A549 (cell line): ENCODE results near the gene ANO6. TPM values are rescaled to one million over a fixed set of nuclear protein-coding genes. Genes with fewer than 3 reads are reported as not detected.
"Not testable (repeated sequence)": the region's sequence is repeated elsewhere in the genome, so short reads cannot be mapped to it uniquely, and the experiment has no call there.

ENCODE experiments used
- ATAC-seq, 2 experiments: fragments of 200-7000 bp in 1 of 2; fragments of >200 bp in 1 of 2; cut with Nextera tagmentation in 1 of 2; cut with Tn5 transposase in 1 of 2; 3 replicates each; pipeline versions ENCODE4 v1.8.0 to v1.9.1; 2018 to 2020; ENCODE audit warnings: mild to moderate bottlenecking in 1 of 2, moderate library complexity in 1 of 2
- CTCF ChIA-PET: fragments of 300-600 bp; sonication (Branson Sonifier 250); formaldehyde crosslinking; extraction: SDS; loops from one replicate; lab custom pipeline; 2021; ENCODE audit warnings: antibody characterized with exemption, inconsistent platforms; lab: Yijun Ruan, JAX
- POLR2A ChIA-PET: fragments of 350-600 bp; formaldehyde crosslinking; extraction: SDS; loops from one replicate; lab custom pipeline; 2021; ENCODE audit warnings: antibody characterized with exemption, inconsistent platforms; lab: Yijun Ruan, JAX
- DNase-seq, 2 experiments: peaks; one replicate each; pipeline versions ENCODE4 v3.0.0 to v3.0.0-alpha.2; 2011 to 2016; ENCODE audit warnings: low read depth in 1 of 2, low spot score in 1 of 2
- FAIRE-seq: peaks from 2 replicates; lab custom pipeline; 2011; peaks lifted over from hg19 to GRCh38; lab: Jason Lieb, UNC
- H3K27ac ChIP-seq, 2 experiments: fragments of >200 bp; sonication (Bioruptor Twin); formaldehyde crosslinking; 3 replicates each; pipeline ENCODE4 v1.5.1; 2016 to 2017
- H3K4me1 ChIP-seq: fragments of >200 bp; sonication (Bioruptor Twin); formaldehyde crosslinking; 3 replicates; pipeline ENCODE4 v1.6.1; 2016
- H3K4me2 ChIP-seq: fragments of >200 bp; sonication (Bioruptor Twin); formaldehyde crosslinking; 3 replicates; pipeline ENCODE4 v1.6.1; 2016
- H3K4me3 ChIP-seq: fragments of >200 bp; sonication (Bioruptor Twin); formaldehyde crosslinking; 3 replicates; pipeline ENCODE4 v1.5.1; 2016
- H3K9me3 ChIP-seq: fragments of >200 bp; sonication (Bioruptor Twin); formaldehyde crosslinking; 3 replicates; pipeline ENCODE4 v1.6.1; 2016
- ATOH8 ChIP-seq: fragments of 250-450 bp; sonication (Bioruptor Pico); IDR thresholded peaks from 2 replicates; pipeline ENCODE4 v1.5.0; 2020; ENCODE audit warnings: low read depth, mild to moderate bottlenecking, moderate library complexity
- CBX8 ChIP-seq: fragments of 200-600 bp; sonication (generic); IDR thresholded peaks from 2 replicates; pipeline ENCODE4 v1.6.1; 2016
- CEBPB ChIP-seq, 2 experiments: fragments of >200 bp in 1 of 2; sonication (Bioruptor Twin) in 1 of 2; formaldehyde crosslinking in 1 of 2; IDR thresholded peaks; 2 replicates each; pipeline ENCODE4 v1.6.1; 2012 to 2016
- E2F6 ChIP-seq: IDR thresholded peaks from 2 replicates; pipeline ENCODE4 v1.6.1; 2012; ENCODE audit warnings: low read depth, borderline replicate concordance
- EHF ChIP-seq: fragments of 250-450 bp; sonication (Bioruptor Pico); IDR thresholded peaks from 2 replicates; pipeline ENCODE4 v1.5.0; 2020; ENCODE audit warnings: mild to moderate bottlenecking
- EHMT2 ChIP-seq: fragments of 200-600 bp; sonication (generic); IDR thresholded peaks from 2 replicates; pipeline ENCODE4 v1.6.1; 2016; ENCODE audit warnings: antibody characterized with exemption, low read depth, mild to moderate bottlenecking, moderate library complexity
- ELK1 ChIP-seq: fragments of 150-350 bp; IDR thresholded peaks from 2 replicates; pipeline ENCODE4 v1.6.1; 2014; ENCODE audit warnings: low read depth, mild to moderate bottlenecking, low read length
- FOSL2 ChIP-seq, 2 experiments: fragments of 450-650 bp in 1 of 2; fragments of >200 bp in 1 of 2; sonication (Bioruptor Twin) in 1 of 2; formaldehyde crosslinking; IDR thresholded peaks; 2 replicates each; pipeline versions ENCODE4 v1.5.0 to v1.6.1; 2016 to 2020; ENCODE audit warnings: mild to moderate bottlenecking in 1 of 2, moderate library complexity in 1 of 2
- GATA3 ChIP-seq: IDR thresholded peaks from 2 replicates; pipeline ENCODE4 v1.6.1; 2012; ENCODE audit warnings: borderline replicate concordance
- HDAC2 ChIP-seq: fragments of 200-600 bp; sonication (generic); IDR thresholded peaks from 2 replicates; pipeline ENCODE4 v1.6.1; 2016
- HES2 ChIP-seq: fragments of >200 bp; sonication (Bioruptor Twin); formaldehyde crosslinking; IDR thresholded peaks from 2 replicates; pipeline ENCODE4 v1.6.1; 2016
- HOXB5 ChIP-seq: fragments of 250-450 bp; sonication (Bioruptor Pico); IDR thresholded peaks from 2 replicates; pipeline ENCODE4 v1.5.0; 2020; ENCODE audit warnings: mild to moderate bottlenecking, moderate library complexity
- JUN ChIP-seq, 2 experiments: fragments of >200 bp; sonication (Bioruptor Twin); formaldehyde crosslinking; IDR thresholded peaks; 2 replicates in 1 of 2; 3 replicates in 1 of 2; pipeline ENCODE4 v1.6.1; 2016 to 2017
- JUNB ChIP-seq: fragments of >200 bp; sonication (Bioruptor Twin); formaldehyde crosslinking; IDR thresholded peaks from 2 replicates; pipeline ENCODE4 v1.6.1; 2016
- KDM1A ChIP-seq: fragments of 200-600 bp; sonication (generic); IDR thresholded peaks from 2 replicates; pipeline ENCODE4 v1.6.1; 2016; ENCODE audit warnings: low read depth, mild to moderate bottlenecking
- KDM5A ChIP-seq: fragments of 200-600 bp; sonication (generic); IDR thresholded peaks from 2 replicates; pipeline ENCODE4 v1.6.1; 2016; ENCODE audit warnings: antibody characterized with exemption, mild to moderate bottlenecking
- MAZ ChIP-seq: fragments of 150-350 bp; IDR thresholded peaks from 2 replicates; pipeline ENCODE4 v1.6.1; 2014; ENCODE audit warnings: antibody characterized with exemption, low read depth, low read length, borderline replicate concordance
- MYC ChIP-seq: IDR thresholded peaks from 2 replicates; pipeline ENCODE4 v1.6.1; 2012; ENCODE audit warnings: mild to moderate bottlenecking, inconsistent platforms, low read length, improper control_type of control experiment, borderline replicate concordance
- NFE2L2 ChIP-seq: fragments of 150-350 bp; conservative IDR thresholded peaks from 2 replicates; pipeline ENCODE4 v1.6.1; 2014; ENCODE audit warnings: low read length
- NPAS2 ChIP-seq: fragments of 250-450 bp; sonication (Bioruptor Pico); IDR thresholded peaks from 2 replicates; pipeline ENCODE4 v1.8.0; 2022; ENCODE audit warnings: mild to moderate bottlenecking, moderate library complexity, borderline replicate concordance
- PHF8 ChIP-seq: fragments of 200-600 bp; sonication (generic); IDR thresholded peaks from 2 replicates; pipeline ENCODE4 v1.6.1; 2016; ENCODE audit warnings: low read depth, mild to moderate bottlenecking, antibody characterized with exemption, moderate library complexity, borderline replicate concordance
- RAD21 ChIP-seq, 2 experiments: fragments of >200 bp in 1 of 2; sonication (Bioruptor Twin) in 1 of 2; formaldehyde crosslinking in 1 of 2; IDR thresholded peaks in 1 of 2; conservative IDR thresholded peaks in 1 of 2; 2 replicates in 1 of 2; 3 replicates in 1 of 2; pipeline ENCODE4 v1.6.1; 2012 to 2018; ENCODE audit warnings: inconsistent platforms in 1 of 2
- TFCP2L1 ChIP-seq: fragments of 250-450 bp; sonication (Bioruptor Pico); IDR thresholded peaks from 2 replicates; pipeline ENCODE4 v1.5.0; 2021; ENCODE audit warnings: mild to moderate bottlenecking
- USF2 ChIP-seq: fragments of 450-650 bp; IDR thresholded peaks from 2 replicates; pipeline ENCODE4 v1.6.1; 2014; ENCODE audit warnings: antibody characterized with exemption
- ZSCAN20 ChIP-seq: fragments of 250-450 bp; sonication (Bioruptor Pico); IDR thresholded peaks from 2 replicates; pipeline ENCODE4 v1.8.0; 2022; ENCODE audit warnings: mild to moderate bottlenecking, moderate library complexity
- WGBS: methylation state at CpG from one replicate; pipeline ENCODE4 v1.1.6; 2017; ENCODE audit errors: missing lambda C conversion rate; 5-methylcytosine and 5-hydroxymethylcytosine counted together
- polyA plus RNA-seq, 4 experiments: library from polyadenylated mRNA; depleted of rRNA in 3 of 4; stranded (reverse); fragments of >200 nt; fragmentation: RNase III in 1 of 4; extraction: RNeasy Plus Mini Kit Qiagen cat#74134 plus additional on column Dnase treatment in 1 of 4; gene quantifications; 2 replicates in 3 of 4; 3 replicates in 1 of 4; pipeline ENCODE4 v1.2.3, GENCODE V29; 2011 to 2017

The ANO6 gene
- polyA plus RNA-seq, 2 of the 4 experiments (the other 2 are of a cell fraction): 41.7 to 80.0 TPM

- TF ChIP-seq PHF8: no peak
- TF ChIP-seq KDM5A: no peak
- no peak for TF ChIP-seq USF2
- TF ChIP-seq CEBPB (IDR thresholded peaks at IDR 0.05): 0 out of 4 replicates have a peak, but pooled peaks of 1 of the 2 experiments have one; percentile 11
- no peak for TF ChIP-seq NPAS2
- no peak for TF ChIP-seq E2F6
- TF ChIP-seq JUN (IDR thresholded peaks at IDR 0.05): no peak
- TF ChIP-seq ZSCAN20: no peak
- no peak for TF ChIP-seq CBX8
- no peak for TF ChIP-seq TFCP2L1
- no peak for TF ChIP-seq HDAC2
- no peak for TF ChIP-seq MAZ
- TF ChIP-seq ELK1: no peak
- TF ChIP-seq FOSL2 (IDR thresholded peaks at IDR 0.05): no peak
- TF ChIP-seq FOSL2 (CRISPR knock-in tag; IDR thresholded peaks at IDR 0.05): peak; percentile 48
- no peak for TF ChIP-seq HOXB5 (CRISPR knock-in tag)
- no peak for TF ChIP-seq JUNB
- no peak for TF ChIP-seq EHF (CRISPR knock-in tag)
- TF ChIP-seq MYC: no peak
Measured at GRCh38 chr12:45235087-45236025, 19.5 kb downstream of the ANO6 start (continued).

GRCh38 chr12:45236383-45236782 lies 20.5 kb downstream of the ANO6 start:
- 0 out of 2 replicates have a peak, but pooled peaks have one; percentile 30 for TF ChIP-seq KDM1A
- ATAC-seq, FAIRE-seq, DNase-seq, H3K4me3 ChIP-seq, H3K9me3 ChIP-seq: not testable (repeated sequence)
- Histone ChIP-seq H3K4me1 (peaks cover 42% of the 10 kb centered on the region), H3K4me2 (peak overlapping the region; percentile 82), H3K27ac (peak overlapping the region; percentile 84 to 85)
- 76% methylated on average over 2 of the region's 2 CpGs for WGBS
- POLR2A ChIA-PET: interaction anchor here (0.6 kb wide), 1 partner anchor 1478 kb away, joined by 5 read pairs; the partner anchor contains the start of gene PUS7L
- CTCF ChIA-PET: interaction anchor here (0.9 to 4.9 kb wide), 2 partner anchors 33 to 35 kb away, joined by 3 to 26 read pairs; no protein-coding TSS in a partner anchor

- 98% methylated on average over 11 of the region's 11 CpGs for WGBS
- TF ChIP-seq ELK1: no peak
- no peak for TF ChIP-seq KDM5A
- no peak for TF ChIP-seq NFE2L2
- TF ChIP-seq HES2: no peak
- no peak for TF ChIP-seq GATA3
- no peak for TF ChIP-seq USF2
- no peak for TF ChIP-seq EHMT2
- no peak for TF ChIP-seq RAD21 (conservative IDR thresholded peaks at IDR 0.05 in 1 of 2, IDR thresholded peaks at IDR 0.05 in 1 of 2)
- no peak for TF ChIP-seq ATOH8 (CRISPR knock-in tag)
- TF ChIP-seq, all 56 proteins: peak for 0
- DNase-seq: no peak
- Histone ChIP-seq H3K4me2 (no peak overlapping the region), H3K4me3 (no peak overlapping the region), H3K27ac (no peak overlapping the region), H3K4me1 (no peaks in the 10 kb centered on the region; the same call in 2 of the 3 replicates), H3K9me3 (no peaks in the 10 kb centered on the region)
- ChIA-PET POLR2A (no interaction called here), CTCF (interaction anchor here (0.9 to 1.8 kb wide), 3 partner anchors 13 to 146 kb away, joined by 3 to 12 read pairs (median 3); no protein-coding TSS in a partner anchor)
- ATAC-seq: no peak
- FAIRE-seq: no peak
Measured at GRCh38 chr12:45242180-45242579, 26.3 kb downstream of the ANO6 start.
